Lung (tissue), 12 donors: ENCODE data around the gene CCL11. TPM values are rescaled to one million over a fixed set of nuclear protein-coding genes. Genes with fewer than 3 reads are reported as not detected.

Experiments used
- ATAC-seq: fragments of 200-7000 bp; cut with Tn5 transposase; one replicate; pipeline ENCODE4 v1.9.1; 2020; ENCODE audit warnings: moderate number of reproducible peaks; ENCODE audit not compliant: insufficient read depth, low FRiP score
- DNase-seq, 3 donors: peaks; one replicate each; pipeline ENCODE4 v3.0.0-alpha.2; 2013 to 2017
- H3K27ac ChIP-seq, 2 donors: one replicate each; pipeline ENCODE4 v1.5.1; 2013; ENCODE audit warnings: mild to moderate bottlenecking in 2 of 2, moderate library complexity in 2 of 2, control low read depth in 1 of 2, inconsistent platforms in 1 of 2, low read depth in 1 of 2, low read length in 1 of 2
- H3K27me3 ChIP-seq, 3 donors: one replicate each; pipeline ENCODE4 v1.5.1; 2013; ENCODE audit warnings: low read length in 2 of 3; ENCODE audit not compliant: control insufficient read depth in 3 of 3, insufficient read depth in 3 of 3
- H3K36me3 ChIP-seq, 4 donors: one replicate each; pipeline ENCODE4 v1.5.1; 2013; ENCODE audit warnings: low read length in 4 of 4, mild to moderate bottlenecking in 1 of 4, moderate library complexity in 1 of 4; ENCODE audit not compliant: control insufficient read depth in 4 of 4, insufficient read depth in 4 of 4
- H3K4me1 ChIP-seq, 5 donors: one replicate each; pipeline ENCODE4 v1.5.1; 2013; ENCODE audit warnings: low read length in 5 of 5, mild to moderate bottlenecking in 2 of 5, moderate library complexity in 1 of 5; ENCODE audit not compliant: control insufficient read depth in 5 of 5, insufficient read depth in 5 of 5
- H3K4me3 ChIP-seq: one replicate; pipeline ENCODE4 v1.5.1; 2013; ENCODE audit warnings: mild to moderate bottlenecking, control low read depth, moderate library complexity
- H3K9ac ChIP-seq, 2 donors: one replicate each; pipeline ENCODE4 v1.5.1; 2013; ENCODE audit warnings: low read length in 2 of 2, control low read depth in 1 of 2; ENCODE audit not compliant: insufficient read depth in 1 of 2
- H3K9me3 ChIP-seq, 4 donors: one replicate each; pipeline ENCODE4 v1.5.1; 2013; ENCODE audit warnings: low read length in 3 of 4, mild to moderate bottlenecking in 1 of 4, moderate library complexity in 1 of 4; ENCODE audit not compliant: control insufficient read depth in 4 of 4, insufficient read depth in 3 of 4
- CTCF ChIP-seq: IDR thresholded peaks from 2 replicates; pipeline ENCODE4 v1.5.1; 2012; ENCODE audit warnings: mild to moderate bottlenecking; ENCODE audit errors: control extremely low read depth, extremely low read depth
- WGBS, 2 donors: extraction: QIAGEN DNeasy Blood & Tissue Kit; methylation state at CpG; one replicate each; pipeline ENCODE4 v1.1.7; 2013; 5-methylcytosine and 5-hydroxymethylcytosine counted together
- polyA plus RNA-seq, 2 donors: library from polyadenylated mRNA; stranded (reverse); fragments of 200-250 nt; gene quantifications; one replicate each; pipeline ENCODE4 v1.2.1, GENCODE V29; 2013
- total RNA-seq, 2 donors: library from RNA; depleted of rRNA in 1 of 2; stranded (reverse); fragments of >200 nt in 1 of 2; gene quantifications; one replicate each; pipeline ENCODE4 v1.2.1, GENCODE V29; 2014 to 2021
- donor health status: control.
- donor health status: control.
- donor health status: Bipolar disorder and iron deficiency.
- donor health status: healthy.
- donor health status: DM: yes; HTN: yes; CAD: no.

CCL11 gene
- total and polyA plus RNA-seq, 4 donors: 0.18 to 3.6 (median 0.59) TPM

GRCh38 chr17:34312080-34312479 lies 26.5 kb downstream of the CCL11 start:
- no peak for TF ChIP-seq CTCF
- no peak overlapping the region for H3K4me3 ChIP-seq
- H3K27ac ChIP-seq: peak overlapping the region; percentile 33 to 59
- ATAC-seq (no peak), DNase-seq (peak in 1 of 3 donors; percentile 25)
- no peaks in the 10 kb centered on the region for H3K9me3 ChIP-seq
- H3K4me1 ChIP-seq: peaks cover 0 to 17% (median 10%) of the 10 kb centered on the region in 5 donors
- no peak overlapping the region for H3K9ac ChIP-seq
- no peaks in the 10 kb centered on the region for H3K36me3 ChIP-seq
- 56 to 62% methylated on average over 5 of the region's 5 CpGs for WGBS, 2 donors
- no peaks in the 10 kb centered on the region for H3K27me3 ChIP-seq

GRCh38 chr17:34313164-34313563 lies 27.6 kb downstream of the CCL11 start:
- H3K4me3 ChIP-seq: no peak overlapping the region
- no peak overlapping the region for H3K9ac ChIP-seq
- DNase-seq (peak in 2 of 3 donors; percentile 47 to 70), ATAC-seq (no peak)
- H3K4me1 ChIP-seq: peaks cover 0 to 17% (median 10%) of the 10 kb centered on the region in 5 donors
- 88 to 93% methylated on average over 4 of the region's 4 CpGs for WGBS, 2 donors
- peak overlapping the region in 1 of 2 donors; percentile 73 for H3K27ac ChIP-seq
- no peak for TF ChIP-seq CTCF
- no peaks in the 10 kb centered on the region for H3K36me3 ChIP-seq
- H3K9me3 ChIP-seq: no peaks in the 10 kb centered on the region
- H3K27me3 ChIP-seq: no peaks in the 10 kb centered on the region

GRCh38 chr17:34314279-34314678 lies 28.7 kb downstream of the CCL11 start:
- ATAC-seq: peak; percentile 58
- 8 to 18% methylated on average over 4 of the region's 4 CpGs for WGBS, 2 donors
- Histone ChIP-seq H3K36me3 (no peaks in the 10 kb centered on the region), H3K4me3 (no peak overlapping the region), H3K4me1 (peaks cover 0 to 17% (median 10%) of the 10 kb centered on the region in 5 donors), H3K27me3 (no peaks in the 10 kb centered on the region), H3K9ac (peak overlapping the region in 1 of 2 donors; percentile 34), H3K27ac (peak overlapping the region; percentile 63 to 73), H3K9me3 (no peaks in the 10 kb centered on the region)
- no peak for TF ChIP-seq CTCF
- DNase-seq: peak; percentile 60 to 92 (median 79)

GRCh38 chr17:34318474-34318873 lies 32.9 kb downstream of the CCL11 start:
- DNase-seq (no peak), ATAC-seq (no peak)
- Histone ChIP-seq H3K27ac (no peak overlapping the region), H3K4me1 (peaks cover 0 to 6% (median 5%) of the 10 kb centered on the region in 5 donors), H3K9ac (no peak overlapping the region), H3K9me3 (no peaks in the 10 kb centered on the region), H3K27me3 (no peaks in the 10 kb centered on the region), H3K4me3 (no peak overlapping the region), H3K36me3 (no peaks in the 10 kb centered on the region)
- TF ChIP-seq CTCF: no peak
- WGBS, 2 donors: 72 to 78% methylated on average over 3 of the region's 3 CpGs
